Stimulated activated memory B cell treated with anti-CD40 and anti-IgM and Interleukin-4, amounts not matched to agents 10 μg/mL and 1 μg/mL and 100 μg/mL, for 72 hours (primary cell): ENCODE data around the gene SH3RF3.
"Not testable (repeated sequence)": the region's sequence is repeated elsewhere in the genome, so short reads cannot be mapped to it uniquely, and the experiment has no call there.

ENCODE experiments used
- ATAC-seq: fragments of 150-1000 bp; cut with Tn5 transposase; 2 replicates; pipeline ENCODE4 v1.10.0; 2021
- H3K27ac Mint-ChIP-seq: one replicate; pipeline ENCODE4 v1.8.0; 2022; ENCODE audit warnings: mild to moderate bottlenecking, mixed read lengths
- H3K27me3 Mint-ChIP-seq: one replicate; pipeline ENCODE4 v1.8.0; 2022; ENCODE audit warnings: mixed read lengths
- H3K36me3 Mint-ChIP-seq: one replicate; pipeline ENCODE4 v1.8.0; 2022; ENCODE audit warnings: mixed read lengths
- H3K4me1 Mint-ChIP-seq: one replicate; pipeline ENCODE4 v1.8.0; 2022; ENCODE audit warnings: mixed read lengths
- H3K4me3 Mint-ChIP-seq: one replicate; pipeline ENCODE4 v1.8.0; 2022; ENCODE audit warnings: mild to moderate bottlenecking, moderate library complexity, mixed read lengths
- H3K9me3 Mint-ChIP-seq: one replicate; pipeline ENCODE4 v1.8.0; 2022; ENCODE audit warnings: mixed read lengths

SH3RF3 gene

GRCh38 chr2:109102588-109103233, 26.3 kb upstream of the SH3RF3 start:
- H3K36me3 Mint-ChIP-seq = no peaks in the 10 kb centered on the region

GRCh38 chr2:109105113-109105512, 23.9 kb upstream of the SH3RF3 start:
- no peaks in the 10 kb centered on the region for H3K9me3 Mint-ChIP-seq
- H3K4me1 Mint-ChIP-seq = no peaks in the 10 kb centered on the region
- no peak overlapping the region for H3K4me3 Mint-ChIP-seq
- H3K36me3 Mint-ChIP-seq = no peaks in the 10 kb centered on the region
- no peak overlapping the region for H3K27ac Mint-ChIP-seq
- H3K27me3 Mint-ChIP-seq = peaks cover 8% of the 10 kb centered on the region
- ATAC-seq = no peak

More at GRCh38 chr2:109102588-109103233, 26.3 kb upstream of the SH3RF3 start:
- H3K4me3 Mint-ChIP-seq = no peak overlapping the region
- no peak for ATAC-seq
- peaks cover 30% of the 10 kb centered on the region for H3K27me3 Mint-ChIP-seq
- H3K9me3 Mint-ChIP-seq = no peaks in the 10 kb centered on the region
- no peaks in the 10 kb centered on the region for H3K4me1 Mint-ChIP-seq
- no peak overlapping the region for H3K27ac Mint-ChIP-seq

- Mint-ChIP-seq H3K4me1 (no peaks in the 10 kb centered on the region), H3K4me3 (no peak overlapping the region), H3K9me3 (no peaks in the 10 kb centered on the region), H3K27ac (no peak overlapping the region), H3K27me3 (no peaks in the 10 kb centered on the region), H3K36me3 (no peaks in the 10 kb centered on the region)
- ATAC-seq = no peak
Measured at GRCh38 chr2:109108740-109109139, 20.3 kb upstream of the SH3RF3 start.

GRCh38 chr2:109109342-109109741, 19.7 kb upstream of the SH3RF3 start:
- no peak for ATAC-seq
- Mint-ChIP-seq H3K4me3 (no peak overlapping the region), H3K27me3 (no peaks in the 10 kb centered on the region), H3K27ac (no peak overlapping the region), H3K4me1 (no peaks in the 10 kb centered on the region), H3K9me3 (no peaks in the 10 kb centered on the region), H3K36me3 (no peaks in the 10 kb centered on the region)

- H3K9me3 Mint-ChIP-seq = peaks cover 3% of the 10 kb centered on the region
- no peak overlapping the region for H3K4me3 Mint-ChIP-seq
- no peaks in the 10 kb centered on the region for H3K4me1 Mint-ChIP-seq
- no peak overlapping the region for H3K27ac Mint-ChIP-seq
- H3K27me3 Mint-ChIP-seq = no peaks in the 10 kb centered on the region
- ATAC-seq = no peak
- H3K36me3 Mint-ChIP-seq = no peaks in the 10 kb centered on the region
Measured at GRCh38 chr2:109110170-109110569, 18.8 kb upstream of the SH3RF3 start.

GRCh38 chr2:109117181-109117580, 11.8 kb upstream of the SH3RF3 start:
- not testable (repeated sequence) for H3K4me1 Mint-ChIP-seq, H3K9me3 Mint-ChIP-seq, H3K36me3 Mint-ChIP-seq, H3K27ac Mint-ChIP-seq, ATAC-seq, H3K4me3 Mint-ChIP-seq
- peaks cover 39% of the 10 kb centered on the region for H3K27me3 Mint-ChIP-seq

GRCh38 chr2:109117780-109118179, 11.2 kb upstream of the SH3RF3 start:
- no peaks in the 10 kb centered on the region for H3K36me3 Mint-ChIP-seq
- ATAC-seq = no peak
- no peak overlapping the region for H3K4me3 Mint-ChIP-seq
- H3K27me3 Mint-ChIP-seq = peaks cover 42% of the 10 kb centered on the region
- peaks cover 3% of the 10 kb centered on the region for H3K9me3 Mint-ChIP-seq
- H3K27ac Mint-ChIP-seq = no peak overlapping the region
- no peaks in the 10 kb centered on the region for H3K4me1 Mint-ChIP-seq

- no peak overlapping the region for H3K27ac Mint-ChIP-seq
- H3K4me3 Mint-ChIP-seq = no peak overlapping the region
- ATAC-seq = no peak
- H3K9me3 Mint-ChIP-seq = peaks cover 3% of the 10 kb centered on the region
- no peaks in the 10 kb centered on the region for H3K36me3 Mint-ChIP-seq
- H3K4me1 Mint-ChIP-seq = no peaks in the 10 kb centered on the region
- H3K27me3 Mint-ChIP-seq = peaks cover 48% of the 10 kb centered on the region
Measured at GRCh38 chr2:109118321-109118720, 10.7 kb upstream of the SH3RF3 start.

GRCh38 chr2:109120166-109120565, 8.8 kb upstream of the SH3RF3 start:
- no peak overlapping the region for H3K4me3 Mint-ChIP-seq

GRCh38 chr2:109120686-109121085, 8.3 kb upstream of the SH3RF3 start:
- ATAC-seq, H3K36me3 Mint-ChIP-seq, H3K27ac Mint-ChIP-seq, H3K9me3 Mint-ChIP-seq, H3K4me3 Mint-ChIP-seq, H3K4me1 Mint-ChIP-seq: not testable (repeated sequence)
- peaks cover 64% of the 10 kb centered on the region for H3K27me3 Mint-ChIP-seq

More at GRCh38 chr2:109120166-109120565, 8.8 kb upstream of the SH3RF3 start:
- no peaks in the 10 kb centered on the region for H3K36me3 Mint-ChIP-seq
- no peaks in the 10 kb centered on the region for H3K4me1 Mint-ChIP-seq
- H3K9me3 Mint-ChIP-seq = no peaks in the 10 kb centered on the region
- ATAC-seq = no peak
- H3K27ac Mint-ChIP-seq = no peak overlapping the region
- H3K27me3 Mint-ChIP-seq = peaks cover 58% of the 10 kb centered on the region

- Mint-ChIP-seq H3K27me3 (peaks cover 70% of the 10 kb centered on the region), H3K9me3 (no peaks in the 10 kb centered on the region), H3K4me3 (no peak overlapping the region), H3K27ac (no peak overlapping the region), H3K36me3 (no peaks in the 10 kb centered on the region), H3K4me1 (peaks cover 11% of the 10 kb centered on the region)
- no peak for ATAC-seq
Measured at GRCh38 chr2:109123586-109124201, 5.3 kb upstream of the SH3RF3 start.

- no peak overlapping the region for H3K27ac Mint-ChIP-seq
- ATAC-seq = no peak
- peaks cover 71% of the 10 kb centered on the region for H3K27me3 Mint-ChIP-seq
- no peak overlapping the region for H3K4me3 Mint-ChIP-seq
- peaks cover 2% of the 10 kb centered on the region for H3K36me3 Mint-ChIP-seq
- no peaks in the 10 kb centered on the region for H3K9me3 Mint-ChIP-seq
- H3K4me1 Mint-ChIP-seq = peaks cover 17% of the 10 kb centered on the region
Measured at GRCh38 chr2:109124982-109125592, 3.9 kb upstream of the SH3RF3 start.

GRCh38 chr2:109125593-109126500, 3.2 kb upstream of the SH3RF3 start:
- peaks cover 79% of the 10 kb centered on the region for H3K27me3 Mint-ChIP-seq
- no peak for ATAC-seq
- H3K4me3 Mint-ChIP-seq = no peak overlapping the region
- H3K27ac Mint-ChIP-seq = no peak overlapping the region
- no peaks in the 10 kb centered on the region for H3K9me3 Mint-ChIP-seq
- peaks cover 5% of the 10 kb centered on the region for H3K36me3 Mint-ChIP-seq
- H3K4me1 Mint-ChIP-seq = peaks cover 21% of the 10 kb centered on the region

- Mint-ChIP-seq H3K9me3 (no peaks in the 10 kb centered on the region), H3K4me1 (peaks cover 21% of the 10 kb centered on the region), H3K4me3 (no peak overlapping the region), H3K36me3 (peaks cover 5% of the 10 kb centered on the region), H3K27me3 (peaks cover 78% of the 10 kb centered on the region), H3K27ac (no peak overlapping the region)
- no peak for ATAC-seq
Measured at GRCh38 chr2:109126501-109126860, 2.5 kb upstream of the SH3RF3 start.

- H3K4me1 Mint-ChIP-seq = peaks cover 21% of the 10 kb centered on the region
- H3K27ac Mint-ChIP-seq = no peak overlapping the region
- peaks cover 70% of the 10 kb centered on the region for H3K27me3 Mint-ChIP-seq
- H3K4me3 Mint-ChIP-seq = no peak overlapping the region
- no peaks in the 10 kb centered on the region for H3K9me3 Mint-ChIP-seq
- no peak for ATAC-seq
- peaks cover 5% of the 10 kb centered on the region for H3K36me3 Mint-ChIP-seq
Measured at GRCh38 chr2:109127556-109127955, 1.4 kb upstream of the SH3RF3 start.
